GM12874 (cell line): ENCODE data around the gene RPS5.

Source experiments
- TF ChIP-seq, protein P1 (sequence below): IDR thresholded peaks from 2 replicates; pipeline ENCODE4 v1.5.1; 2011; ENCODE audit warnings: low read depth, mild to moderate bottlenecking, control low read depth, low read length, moderate library complexity; ENCODE audit not compliant: insufficient read depth

Gene RPS5

DNA sequence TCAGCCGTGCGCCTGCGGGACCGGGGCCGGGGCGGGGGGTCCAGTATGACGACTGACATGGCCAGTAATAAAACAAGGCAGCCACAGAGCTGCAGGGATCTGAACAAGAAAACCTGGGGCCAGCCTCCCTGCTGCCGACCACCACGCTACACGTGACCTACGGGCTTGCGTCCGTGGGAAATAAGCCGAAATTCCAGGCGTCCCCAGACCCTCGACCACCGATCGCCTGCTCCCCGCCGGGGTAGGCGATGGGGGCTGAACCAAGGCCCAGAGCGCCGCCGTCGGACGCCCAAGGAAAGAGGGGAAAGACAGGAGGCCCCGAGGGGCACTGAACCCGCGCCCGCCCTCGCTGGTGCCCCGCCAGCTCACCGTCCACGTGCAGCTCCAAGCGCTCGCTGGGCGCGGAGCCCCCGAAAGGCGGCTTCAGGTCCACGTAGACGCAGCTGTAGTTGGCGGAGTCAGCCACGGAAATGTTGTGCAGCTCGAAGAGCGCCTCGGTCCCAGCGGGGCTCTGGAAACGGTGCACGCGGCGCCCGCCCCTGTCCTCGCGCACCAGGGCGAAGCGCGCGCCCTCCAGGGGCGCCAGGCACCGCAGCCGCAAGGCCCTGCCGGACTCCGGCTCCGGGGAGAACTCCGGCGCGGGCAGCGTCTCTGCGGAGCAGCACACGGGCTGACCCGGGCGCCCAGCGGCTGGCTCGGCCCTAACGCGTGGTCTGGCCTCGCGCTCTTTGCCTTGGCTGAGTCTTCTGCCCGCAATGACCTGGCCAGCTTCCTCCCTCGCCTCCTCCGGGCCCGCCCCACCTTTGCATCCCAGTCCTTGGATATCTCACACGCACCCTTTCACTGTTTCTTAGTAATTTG is 36.8 kb upstream of the RPS5 start:
- TF ChIP-seq, protein P1, sequence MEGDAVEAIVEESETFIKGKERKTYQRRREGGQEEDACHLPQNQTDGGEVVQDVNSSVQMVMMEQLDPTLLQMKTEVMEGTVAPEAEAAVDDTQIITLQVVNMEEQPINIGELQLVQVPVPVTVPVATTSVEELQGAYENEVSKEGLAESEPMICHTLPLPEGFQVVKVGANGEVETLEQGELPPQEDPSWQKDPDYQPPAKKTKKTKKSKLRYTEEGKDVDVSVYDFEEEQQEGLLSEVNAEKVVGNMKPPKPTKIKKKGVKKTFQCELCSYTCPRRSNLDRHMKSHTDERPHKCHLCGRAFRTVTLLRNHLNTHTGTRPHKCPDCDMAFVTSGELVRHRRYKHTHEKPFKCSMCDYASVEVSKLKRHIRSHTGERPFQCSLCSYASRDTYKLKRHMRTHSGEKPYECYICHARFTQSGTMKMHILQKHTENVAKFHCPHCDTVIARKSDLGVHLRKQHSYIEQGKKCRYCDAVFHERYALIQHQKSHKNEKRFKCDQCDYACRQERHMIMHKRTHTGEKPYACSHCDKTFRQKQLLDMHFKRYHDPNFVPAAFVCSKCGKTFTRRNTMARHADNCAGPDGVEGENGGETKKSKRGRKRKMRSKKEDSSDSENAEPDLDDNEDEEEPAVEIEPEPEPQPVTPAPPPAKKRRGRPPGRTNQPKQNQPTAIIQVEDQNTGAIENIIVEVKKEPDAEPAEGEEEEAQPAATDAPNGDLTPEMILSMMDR = no peak

DNA sequence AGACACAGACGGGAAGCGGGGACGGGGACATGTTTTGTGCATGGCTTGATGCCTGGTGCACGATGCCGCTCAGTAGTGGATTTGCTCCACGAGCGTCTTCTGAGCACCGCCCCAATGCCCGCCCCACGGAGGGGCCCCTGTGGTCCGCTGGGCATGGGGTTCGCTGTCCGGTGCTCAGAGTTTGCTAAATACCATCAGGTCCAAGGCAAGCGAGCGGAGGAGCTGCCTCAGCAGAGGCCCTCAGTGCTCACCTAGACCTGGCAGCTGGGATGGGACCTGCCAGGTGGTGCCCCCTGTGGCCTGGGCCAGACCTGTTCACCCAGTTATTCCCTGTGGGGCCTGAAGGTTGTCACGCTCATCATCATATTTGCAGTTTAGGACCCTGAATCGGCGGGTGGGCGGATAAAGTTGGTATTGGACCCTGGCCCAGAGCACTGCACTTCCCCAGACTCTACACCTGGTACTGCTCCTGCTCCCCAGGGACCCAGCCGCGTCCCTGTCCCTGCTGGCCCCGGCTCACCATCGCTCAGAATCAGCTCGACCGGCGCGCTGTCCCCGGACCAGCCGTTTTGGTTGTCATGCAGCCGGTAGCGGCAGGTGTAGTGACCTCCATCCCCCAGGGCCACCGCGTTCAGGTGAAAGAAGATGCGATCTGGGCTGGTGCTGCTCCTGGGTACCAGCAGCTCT is 36.1 kb upstream of the RPS5 start:
- TF ChIP-seq, protein P1 = no peak

DNA sequence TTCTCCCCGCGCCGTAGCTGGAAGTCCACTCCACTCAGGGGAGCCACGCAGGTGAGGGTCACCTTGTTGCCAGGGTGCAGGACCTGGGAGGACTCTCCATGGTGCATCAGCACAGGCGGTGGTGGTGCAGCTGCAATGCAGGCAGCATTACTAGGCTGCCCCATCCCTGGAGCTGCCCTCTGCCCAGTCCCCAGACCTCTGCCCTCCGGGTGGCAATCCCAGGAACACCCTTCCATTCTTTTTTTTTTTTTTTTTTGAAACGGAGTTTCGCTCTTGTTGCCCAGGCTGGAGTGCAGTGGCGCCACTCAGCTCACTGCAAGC is 35.6 kb upstream of the RPS5 start:
- TF ChIP-seq, protein P1 = no peak

DNA sequence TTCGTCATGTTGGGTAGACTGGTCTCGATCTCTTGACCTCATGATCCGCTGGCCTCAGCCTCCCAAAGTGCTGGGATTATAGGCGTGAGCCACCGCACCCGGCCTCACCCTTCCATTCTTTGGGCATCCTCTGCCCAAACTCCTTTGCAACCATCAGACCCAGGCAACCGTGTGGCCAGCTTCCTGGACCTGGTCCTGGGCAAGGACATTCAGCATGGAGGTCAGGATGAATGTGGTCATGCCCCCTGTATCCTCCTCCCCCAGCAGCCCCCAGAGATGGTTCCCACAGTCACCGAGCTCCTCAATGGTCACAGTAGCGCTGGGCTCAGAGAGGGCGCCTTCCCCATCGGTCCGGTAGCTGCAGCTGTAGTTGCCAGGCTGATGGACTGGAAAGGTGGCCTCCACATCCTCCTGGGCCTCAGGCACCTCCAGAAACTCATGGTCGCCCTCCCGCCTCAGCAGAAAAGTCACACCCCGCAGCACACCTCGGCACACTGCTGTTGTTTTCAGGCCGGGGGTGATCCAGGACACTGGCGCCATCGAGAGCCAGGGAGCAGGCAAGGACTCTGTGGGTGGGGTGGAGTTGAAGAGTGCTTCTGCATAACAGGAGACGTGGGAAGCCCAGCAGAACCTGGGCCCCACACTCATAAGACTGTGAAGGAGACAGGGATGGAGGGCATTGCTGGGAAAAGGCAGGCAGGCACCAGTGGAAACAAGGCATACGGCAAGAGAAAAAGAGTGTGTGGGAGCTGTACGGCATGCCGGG is 34.9 kb upstream of the RPS5 start:
- TF ChIP-seq, protein P1 = no peak

DNA sequence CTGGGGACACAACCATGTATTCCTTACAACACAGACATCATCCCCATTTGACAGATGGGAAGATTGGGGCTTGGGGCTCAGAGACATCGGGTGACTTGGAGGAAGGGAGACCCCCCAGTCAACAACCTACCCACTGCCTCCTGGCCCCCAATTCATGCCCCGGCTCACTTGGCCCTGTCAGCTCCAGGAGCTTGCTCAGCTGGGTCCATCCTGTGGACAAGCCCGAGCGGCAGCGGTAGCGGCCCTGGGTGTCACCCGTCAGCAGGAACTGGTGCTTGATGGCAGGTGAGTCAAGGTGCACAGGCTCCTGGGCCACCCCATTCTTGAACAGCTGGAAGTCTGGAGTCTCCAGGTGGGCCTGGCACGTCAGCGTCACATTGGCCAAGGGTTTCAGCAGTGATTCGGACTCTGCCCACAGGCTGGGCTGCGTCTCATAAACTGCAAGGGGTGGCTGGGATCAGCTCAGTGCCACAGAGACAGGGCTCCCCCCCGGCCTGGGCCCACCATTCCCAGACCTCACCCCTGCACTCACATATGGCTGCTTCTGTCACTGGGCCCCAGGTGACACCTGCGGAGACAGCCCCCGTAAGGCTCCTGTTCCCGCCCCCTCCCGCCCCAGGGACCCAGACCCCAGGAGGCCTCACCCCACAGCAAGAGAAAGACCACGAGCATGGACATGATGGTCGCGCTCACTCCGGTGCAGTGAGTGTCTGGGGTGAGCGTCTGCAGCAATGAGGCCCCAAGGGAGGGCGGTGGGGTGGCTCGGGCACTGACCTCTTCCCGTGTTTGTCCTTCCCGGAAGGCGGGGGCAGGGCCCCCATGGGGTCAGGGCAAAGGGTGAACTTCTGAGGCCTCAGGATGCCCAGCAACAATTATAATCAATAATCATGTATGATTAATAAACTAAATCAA is 34.1 kb upstream of the RPS5 start, which contains the start of gene A1BG:
Gene A1BG (minus strand): TSS at position 733 of the 912 bp plus-strand sequence. CDS start 55 bp downstream, at position 678.
- TF ChIP-seq, protein P1 = no peak

DNA sequence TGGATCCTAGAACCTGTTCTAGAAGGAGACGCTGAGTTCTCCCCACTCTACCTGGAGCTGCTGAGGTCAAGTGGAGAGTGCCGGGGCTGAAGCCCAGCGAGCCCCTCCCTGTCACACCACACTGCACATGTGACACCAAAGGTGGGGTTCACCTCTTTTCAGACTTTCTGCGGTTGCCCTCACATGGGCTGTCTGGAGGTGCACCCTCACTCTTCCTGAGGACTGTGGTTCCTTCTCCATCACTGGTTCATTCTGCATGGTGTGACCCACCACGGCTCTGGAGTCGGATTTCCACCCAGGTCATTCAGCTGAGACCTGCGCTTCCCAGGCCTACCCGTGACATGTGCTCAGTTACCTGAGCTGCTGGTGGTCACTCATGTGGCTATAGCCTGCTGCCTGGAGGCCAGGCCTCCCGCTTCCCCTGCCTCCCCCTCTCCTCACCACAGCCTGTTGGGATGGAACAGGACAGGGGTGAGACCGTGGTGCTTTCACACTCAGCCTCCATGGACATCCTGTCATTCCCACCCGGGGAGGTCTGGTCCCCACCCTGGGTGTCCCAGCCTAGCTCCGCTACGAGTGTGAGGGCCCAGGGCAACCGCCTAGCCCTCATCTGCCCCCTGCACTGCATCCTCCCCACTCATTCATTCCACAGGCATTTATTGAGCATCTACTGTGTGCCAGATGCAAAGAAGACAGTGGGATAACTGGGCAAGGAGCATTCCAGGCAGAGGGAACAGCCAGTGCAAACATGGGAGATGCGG is 33.2 kb upstream of the RPS5 start:
- TF ChIP-seq, protein P1 = no peak
